Ovary (tissue), 3 donors: ENCODE measurements around the gene CENPB.

Experiments
- EP300 ChIP-seq: sonication (generic); formaldehyde crosslinking; IDR thresholded peaks from one replicate; pipeline ENCODE4 v1.6.1; 2017; ENCODE audit warnings: antibody characterized with exemption
- POLR2A ChIP-seq: fragments of 450-650 bp; IDR thresholded peaks from one replicate; pipeline ENCODE4 v1.6.1; 2017; ENCODE audit warnings: antibody characterized with exemption, mild to moderate bottlenecking, moderate library complexity
- TF ChIP-seq, protein P1 (sequence below), 3 donors: fragments of 450-650 bp in 2 of 3; fragments of 200-600 bp in 1 of 3; IDR thresholded peaks; one replicate each; pipeline versions ENCODE4 v1.5.1 to v1.8.0; 2016 to 2022; ENCODE audit warnings: antibody characterized with exemption in 3 of 3, mild to moderate bottlenecking in 1 of 3
- donor health status: DM: no; HTN: no; CAD: no.

DNA sequence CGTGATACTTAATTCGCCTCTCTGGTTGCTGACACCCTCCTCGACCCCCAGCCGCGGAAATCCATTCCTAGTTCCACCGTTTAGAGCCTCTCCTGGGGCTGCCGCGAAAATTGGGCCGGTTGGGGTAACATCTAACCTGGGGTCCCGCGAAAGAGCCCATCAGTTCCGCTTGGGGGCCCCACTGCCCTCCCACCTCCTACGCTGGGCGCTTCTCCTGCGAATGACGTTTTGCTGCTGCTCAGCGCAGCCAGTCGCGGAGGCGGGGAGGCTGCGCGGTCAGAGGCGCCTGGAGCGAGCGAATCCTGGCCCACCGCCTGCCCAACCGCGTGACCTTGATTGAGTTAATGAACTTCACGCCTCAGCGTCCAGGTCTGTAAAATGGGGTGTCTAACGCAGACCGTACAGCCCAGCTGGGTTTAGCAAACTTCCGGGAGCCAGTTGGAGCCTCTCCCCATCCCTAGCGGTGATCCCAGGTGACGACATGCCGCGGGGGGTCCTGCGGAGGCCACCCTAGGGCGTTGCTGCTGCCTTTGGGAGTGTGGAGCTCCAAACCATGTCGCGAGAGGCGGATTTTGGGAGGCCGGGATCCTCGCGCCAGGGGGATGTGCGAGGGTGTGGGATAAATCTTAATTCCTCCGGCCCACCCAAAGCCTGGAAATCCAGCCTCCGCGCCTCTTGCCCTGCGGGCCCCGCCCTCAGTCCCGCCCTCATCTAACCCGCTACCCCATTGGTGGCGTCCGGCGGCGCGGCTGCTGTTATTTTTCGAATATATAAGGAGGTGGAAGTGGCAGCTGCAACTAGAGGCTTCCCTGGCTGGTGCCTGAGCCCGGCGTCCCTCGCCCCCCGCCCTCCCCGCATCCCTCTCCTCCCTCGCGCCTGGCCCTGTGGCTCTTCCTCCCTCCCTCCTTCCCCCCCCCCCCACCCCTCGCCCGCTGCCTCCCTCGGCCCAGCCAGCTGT is 9.2 kb upstream of the CENPB start, which contains the start of gene CDC25B:
- TF ChIP-seq POLR2A (peak; percentile 63), EP300 (no peak)
- TF ChIP-seq, protein P1, sequence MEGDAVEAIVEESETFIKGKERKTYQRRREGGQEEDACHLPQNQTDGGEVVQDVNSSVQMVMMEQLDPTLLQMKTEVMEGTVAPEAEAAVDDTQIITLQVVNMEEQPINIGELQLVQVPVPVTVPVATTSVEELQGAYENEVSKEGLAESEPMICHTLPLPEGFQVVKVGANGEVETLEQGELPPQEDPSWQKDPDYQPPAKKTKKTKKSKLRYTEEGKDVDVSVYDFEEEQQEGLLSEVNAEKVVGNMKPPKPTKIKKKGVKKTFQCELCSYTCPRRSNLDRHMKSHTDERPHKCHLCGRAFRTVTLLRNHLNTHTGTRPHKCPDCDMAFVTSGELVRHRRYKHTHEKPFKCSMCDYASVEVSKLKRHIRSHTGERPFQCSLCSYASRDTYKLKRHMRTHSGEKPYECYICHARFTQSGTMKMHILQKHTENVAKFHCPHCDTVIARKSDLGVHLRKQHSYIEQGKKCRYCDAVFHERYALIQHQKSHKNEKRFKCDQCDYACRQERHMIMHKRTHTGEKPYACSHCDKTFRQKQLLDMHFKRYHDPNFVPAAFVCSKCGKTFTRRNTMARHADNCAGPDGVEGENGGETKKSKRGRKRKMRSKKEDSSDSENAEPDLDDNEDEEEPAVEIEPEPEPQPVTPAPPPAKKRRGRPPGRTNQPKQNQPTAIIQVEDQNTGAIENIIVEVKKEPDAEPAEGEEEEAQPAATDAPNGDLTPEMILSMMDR (IDR thresholded peaks at IDR 0.05) = peak in 2 of 3 donors; percentile 78 to 86
